ENCODE data around the gene KCTD4. TPM values are rescaled to one million over a fixed set of nuclear protein-coding genes. Genes with fewer than 3 reads are reported as not detected.

The KCTD4 gene
- total RNA-seq, 1 donor from 2014 or later: not detected

DNA sequence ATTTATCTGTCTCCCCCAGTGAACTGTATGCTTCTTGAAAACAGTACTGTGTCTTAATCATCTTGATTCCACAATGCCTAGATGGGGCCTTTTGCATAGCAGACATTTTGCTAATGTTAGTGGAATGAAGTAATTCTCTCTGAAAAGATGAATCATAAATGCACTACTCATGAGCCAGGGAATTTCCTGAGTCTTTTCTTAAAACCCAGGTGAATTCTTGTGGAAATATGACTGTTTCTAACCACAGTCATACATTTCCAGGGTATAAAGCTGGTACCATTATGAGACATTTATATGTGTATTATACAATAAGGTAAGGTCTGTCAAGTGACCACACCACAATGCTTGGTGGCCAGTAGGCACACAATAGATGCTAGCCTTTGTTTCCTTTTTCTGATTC is 5.5 kb upstream of the KCTD4 start:
- Mint-ChIP-seq H3K4me1 (ENCODE audit: unreplicated experiment) (peaks cover 7% of the 10 kb centered on the region), H3K27me3 (no peaks in the 10 kb centered on the region), H3K4me3 (no peak overlapping the region), H3K36me3 (peaks cover 30% of the 10 kb centered on the region), H3K27ac (no peak overlapping the region), H3K9me3 (no peaks in the 10 kb centered on the region)
- TF ChIP-seq, protein P1, sequence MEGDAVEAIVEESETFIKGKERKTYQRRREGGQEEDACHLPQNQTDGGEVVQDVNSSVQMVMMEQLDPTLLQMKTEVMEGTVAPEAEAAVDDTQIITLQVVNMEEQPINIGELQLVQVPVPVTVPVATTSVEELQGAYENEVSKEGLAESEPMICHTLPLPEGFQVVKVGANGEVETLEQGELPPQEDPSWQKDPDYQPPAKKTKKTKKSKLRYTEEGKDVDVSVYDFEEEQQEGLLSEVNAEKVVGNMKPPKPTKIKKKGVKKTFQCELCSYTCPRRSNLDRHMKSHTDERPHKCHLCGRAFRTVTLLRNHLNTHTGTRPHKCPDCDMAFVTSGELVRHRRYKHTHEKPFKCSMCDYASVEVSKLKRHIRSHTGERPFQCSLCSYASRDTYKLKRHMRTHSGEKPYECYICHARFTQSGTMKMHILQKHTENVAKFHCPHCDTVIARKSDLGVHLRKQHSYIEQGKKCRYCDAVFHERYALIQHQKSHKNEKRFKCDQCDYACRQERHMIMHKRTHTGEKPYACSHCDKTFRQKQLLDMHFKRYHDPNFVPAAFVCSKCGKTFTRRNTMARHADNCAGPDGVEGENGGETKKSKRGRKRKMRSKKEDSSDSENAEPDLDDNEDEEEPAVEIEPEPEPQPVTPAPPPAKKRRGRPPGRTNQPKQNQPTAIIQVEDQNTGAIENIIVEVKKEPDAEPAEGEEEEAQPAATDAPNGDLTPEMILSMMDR (conservative IDR thresholded peaks at IDR 0.05): no peak
- DNase-seq (ENCODE audit: extremely low spot score, unreplicated experiment): no peak

DNA sequence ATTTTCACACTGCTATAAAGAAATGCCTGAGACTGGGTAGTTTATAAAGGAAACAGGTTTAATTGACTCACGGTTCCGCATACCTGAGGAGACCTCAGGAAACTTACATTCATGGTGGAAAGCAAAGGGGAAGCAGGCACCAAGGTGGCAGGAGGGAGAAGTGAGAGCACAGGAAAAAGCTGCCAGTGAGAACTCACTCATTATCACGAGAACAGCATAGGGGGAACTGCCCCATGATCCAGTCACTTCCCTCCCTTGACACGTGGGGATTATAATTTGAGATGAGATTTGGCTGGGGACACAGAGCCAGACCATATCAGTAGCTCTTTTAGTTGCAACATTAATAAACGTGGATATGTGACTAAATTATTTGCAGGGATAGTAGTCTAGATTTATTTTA is 4.3 kb upstream of the KCTD4 start:
- Mint-ChIP-seq H3K36me3 (peaks cover 20% of the 10 kb centered on the region), H3K4me3 (no peak overlapping the region), H3K4me1 (ENCODE audit: unreplicated experiment) (peaks cover 7% of the 10 kb centered on the region), H3K27ac (no peak overlapping the region), H3K27me3 (no peaks in the 10 kb centered on the region), H3K9me3 (no peaks in the 10 kb centered on the region)
- TF ChIP-seq, protein P1 (conservative IDR thresholded peaks at IDR 0.05): no peak
- DNase-seq (ENCODE audit: extremely low spot score, unreplicated experiment): no peak

DNA sequence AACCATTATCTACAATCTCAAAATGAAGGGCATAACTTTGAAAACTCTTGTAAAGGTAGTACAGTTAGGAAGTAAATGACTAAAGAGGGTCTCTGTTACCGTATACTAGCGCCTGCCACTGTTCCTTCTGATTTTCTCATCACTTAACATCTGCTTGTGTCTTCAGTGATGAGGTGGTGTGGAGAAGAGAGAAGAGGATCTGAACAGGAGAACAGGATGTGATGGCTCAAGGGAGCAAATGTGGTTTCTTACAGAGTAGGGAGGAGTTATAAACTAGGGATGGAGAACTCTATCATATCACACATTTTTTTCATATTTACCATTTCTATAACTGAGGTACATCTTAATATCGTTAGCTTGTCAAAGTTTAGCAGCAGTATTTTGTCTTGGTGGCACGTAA is 1.1 kb downstream of the KCTD4 start:
- no peak for DNase-seq (ENCODE audit: extremely low spot score, unreplicated experiment)
- H3K36me3 Mint-ChIP-seq: peaks cover 5% of the 10 kb centered on the region
- H3K4me1 Mint-ChIP-seq (ENCODE audit: unreplicated experiment): no peaks in the 10 kb centered on the region
- TF ChIP-seq, protein P1 (conservative IDR thresholded peaks at IDR 0.05): no peak
- no peaks in the 10 kb centered on the region for H3K9me3 Mint-ChIP-seq
- H3K27ac Mint-ChIP-seq: no peak overlapping the region
- no peak overlapping the region for H3K4me3 Mint-ChIP-seq
- H3K27me3 Mint-ChIP-seq: no peaks in the 10 kb centered on the region

DNA sequence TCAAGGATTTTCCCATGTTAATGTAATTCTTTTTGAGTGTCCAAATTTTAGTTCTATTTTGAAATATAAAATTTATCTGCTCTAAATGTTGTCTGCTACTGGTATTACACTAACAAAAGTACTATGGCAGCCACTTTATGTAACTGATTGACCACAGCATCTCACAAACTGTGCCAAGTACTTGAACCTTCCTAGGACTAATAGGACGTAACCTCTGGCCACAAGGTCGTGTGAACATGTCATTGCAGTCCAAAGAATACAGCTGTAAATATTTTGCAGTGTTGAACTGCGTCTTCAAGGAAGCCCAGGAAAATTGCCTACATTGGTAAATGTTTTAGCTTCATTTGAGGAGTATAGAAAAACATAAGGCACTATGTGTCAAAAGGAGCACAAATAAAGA is 1.9 kb downstream of the KCTD4 start:
- Mint-ChIP-seq H3K4me1 (ENCODE audit: unreplicated experiment) (peaks cover 4% of the 10 kb centered on the region), H3K4me3 (no peak overlapping the region), H3K9me3 (no peaks in the 10 kb centered on the region), H3K27ac (no peak overlapping the region), H3K36me3 (peaks cover 9% of the 10 kb centered on the region), H3K27me3 (no peaks in the 10 kb centered on the region)
- no peak for DNase-seq (ENCODE audit: extremely low spot score, unreplicated experiment)
- TF ChIP-seq, protein P1 (conservative IDR thresholded peaks at IDR 0.05): no peak

DNA sequence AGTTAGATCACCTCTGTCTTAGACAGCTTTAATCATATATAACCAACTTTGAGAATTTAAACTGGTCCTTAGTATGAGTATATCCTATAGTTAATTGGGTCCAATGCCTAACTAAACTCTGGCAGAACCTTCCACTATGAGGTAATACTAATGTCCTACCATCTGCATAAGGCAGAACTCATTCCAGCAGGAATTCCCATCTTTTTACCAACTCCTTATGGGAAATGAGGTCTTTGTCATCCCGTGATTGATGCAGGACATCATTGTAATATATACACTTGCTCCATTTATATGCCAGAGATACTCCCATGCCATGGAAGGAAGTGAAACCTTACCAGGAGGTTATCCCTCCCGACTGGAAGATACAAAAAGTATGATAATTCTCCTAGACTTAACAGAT is 2.8 kb downstream of the KCTD4 start:
- DNase-seq (ENCODE audit: extremely low spot score, unreplicated experiment): no peak
- Mint-ChIP-seq H3K4me1 (ENCODE audit: unreplicated experiment) (peaks cover 4% of the 10 kb centered on the region), H3K4me3 (no peak overlapping the region), H3K27ac (no peak overlapping the region), H3K36me3 (peaks cover 9% of the 10 kb centered on the region), H3K9me3 (no peaks in the 10 kb centered on the region), H3K27me3 (no peaks in the 10 kb centered on the region)
- TF ChIP-seq, protein P1 (conservative IDR thresholded peaks at IDR 0.05): no peak

DNA sequence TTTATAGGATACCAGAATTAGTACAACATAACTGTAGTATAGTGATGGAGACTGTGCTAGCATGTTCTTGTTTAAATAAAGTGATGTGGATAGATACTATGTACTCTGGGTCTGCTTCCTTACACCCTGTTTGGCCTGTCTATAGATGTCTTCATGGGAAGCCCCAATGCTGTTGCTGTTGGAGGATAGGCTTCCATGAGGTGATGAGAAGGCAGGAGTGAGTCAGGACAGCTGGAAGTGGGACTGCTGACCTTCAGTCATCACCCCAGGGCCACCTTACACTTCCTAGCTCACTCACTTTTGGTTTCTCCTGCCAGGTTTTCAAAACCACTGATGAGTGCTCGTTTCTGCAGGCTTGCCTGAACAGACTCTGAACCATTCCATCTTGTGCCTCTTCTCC is 4.2 kb downstream of the KCTD4 start:
- H3K36me3 Mint-ChIP-seq: peaks cover 8% of the 10 kb centered on the region
- no peak overlapping the region for H3K4me3 Mint-ChIP-seq
- no peak overlapping the region for H3K27ac Mint-ChIP-seq
- H3K4me1 Mint-ChIP-seq (ENCODE audit: unreplicated experiment): peaks cover 4% of the 10 kb centered on the region
- no peak for DNase-seq (ENCODE audit: extremely low spot score, unreplicated experiment)
- no peaks in the 10 kb centered on the region for H3K27me3 Mint-ChIP-seq
- TF ChIP-seq, protein P1 (conservative IDR thresholded peaks at IDR 0.05): no peak
- no peaks in the 10 kb centered on the region for H3K9me3 Mint-ChIP-seq
